HG02885 (cell line): ENCODE measurements around the gene ARSB.

Experiments
- ATAC-seq: cut with Tn5 transposase; IDR thresholded peaks from one replicate; pipeline ENCODE4 v1.9.1; 2021; ENCODE audit warnings: mild to moderate bottlenecking; ENCODE audit not compliant: unreplicated experiment, poor library complexity

The ARSB gene

GRCh38 chr5:78761840-78762239 is 223.3 kb downstream of the ARSB start:
- no peak for ATAC-seq

- no peak for ATAC-seq
Observed at GRCh38 chr5:78760770-78761169, 224.3 kb downstream of the ARSB start.

- no peak for ATAC-seq
Observed at GRCh38 chr5:78760366-78760765, 224.7 kb downstream of the ARSB start.

GRCh38 chr5:78758169-78758839 is 226.8 kb downstream of the ARSB start:
- ATAC-seq = peak; percentile 75

GRCh38 chr5:78757269-78758053 is 227.6 kb downstream of the ARSB start:
- peak; percentile 25 for ATAC-seq

GRCh38 chr5:78756858-78757257 is 228.3 kb downstream of the ARSB start:
- no peak for ATAC-seq

- ATAC-seq = no peak
Observed at GRCh38 chr5:78755822-78756429, 229.2 kb downstream of the ARSB start.

- ATAC-seq = no peak
Observed at GRCh38 chr5:78754655-78755054, 230.5 kb downstream of the ARSB start.

GRCh38 chr5:78753093-78753531 is 232.0 kb downstream of the ARSB start:
- no peak for ATAC-seq

GRCh38 chr5:78751872-78752271 is 233.2 kb downstream of the ARSB start:
- ATAC-seq = no peak

GRCh38 chr5:78750281-78750680 is 234.8 kb downstream of the ARSB start:
- ATAC-seq = no peak

GRCh38 chr5:78747705-78748359 is 237.3 kb downstream of the ARSB start:
- no peak for ATAC-seq

GRCh38 chr5:78747055-78747454 is 238.1 kb downstream of the ARSB start:
- ATAC-seq = no peak

- ATAC-seq = no peak
Observed at GRCh38 chr5:78746021-78746770, 238.9 kb downstream of the ARSB start.

GRCh38 chr5:78744951-78745534 is 240.1 kb downstream of the ARSB start:
- ATAC-seq = no peak

- no peak for ATAC-seq
Observed at GRCh38 chr5:78741019-78741418, 244.1 kb downstream of the ARSB start.

GRCh38 chr5:78738693-78739300 is 246.3 kb downstream of the ARSB start:
- ATAC-seq = no peak

GRCh38 chr5:78738104-78738503 is 247.0 kb downstream of the ARSB start:
- ATAC-seq = no peak

- peak; percentile 38 for ATAC-seq
Observed at GRCh38 chr5:78735834-78736463, 249.2 kb downstream of the ARSB start.
